Smooth muscle cell (in vitro differentiated cells): ENCODE results near the gene SLC6A17. TPM values are rescaled to one million over a fixed set of nuclear protein-coding genes. Genes with fewer than 3 reads are reported as not detected.

Source experiments
- DNase-seq: peaks from one replicate; lab custom pipeline; 2025; ENCODE audit not compliant: unreplicated experiment; lab: John Stamatoyannopoulos, UW
- H2AFZ ChIP-seq: fragments of 200-600 bp; sonication (generic); 2 replicates; pipeline ENCODE4 v1.6.0; 2016; ENCODE audit warnings: antibody characterized with exemption, low read depth, mild to moderate bottlenecking
- H3F3A ChIP-seq: fragments of 200-600 bp; sonication (generic); 2 replicates; pipeline ENCODE4 v1.6.0; 2017; ENCODE audit warnings: antibody characterized with exemption, low read depth
- H3K27ac ChIP-seq: fragments of 200-600 bp; sonication (generic); 2 replicates; pipeline ENCODE4 v1.5.1; 2016; ENCODE audit warnings: low read depth, mild to moderate bottlenecking
- H3K27me3 ChIP-seq: fragments of 200-600 bp; sonication (generic); 2 replicates; pipeline ENCODE4 v1.6.1; 2016; ENCODE audit warnings: low read depth, mild to moderate bottlenecking
- H3K36me3 ChIP-seq: fragments of 200-600 bp; sonication (generic); 2 replicates; pipeline ENCODE4 v1.5.1; 2016; ENCODE audit warnings: low read depth
- H3K4me1 ChIP-seq: fragments of 200-600 bp; sonication (generic); 2 replicates; pipeline ENCODE4 v1.5.1; 2016; ENCODE audit warnings: low read depth
- H3K4me2 ChIP-seq: fragments of 200-600 bp; sonication (generic); 2 replicates; pipeline ENCODE4 v1.6.0; 2016; ENCODE audit warnings: mild to moderate bottlenecking
- H3K4me3 ChIP-seq: fragments of 200-600 bp; sonication (generic); 2 replicates; pipeline ENCODE4 v1.5.1; 2016; ENCODE audit warnings: mild to moderate bottlenecking
- H3K79me2 ChIP-seq: fragments of 200-600 bp; sonication (generic); 2 replicates; pipeline ENCODE4 v1.6.0; 2016; ENCODE audit warnings: low read depth, mild to moderate bottlenecking
- H3K9ac ChIP-seq: fragments of 200-600 bp; sonication (generic); 2 replicates; pipeline ENCODE4 v1.6.0; 2016; ENCODE audit warnings: low read depth
- H3K9me3 ChIP-seq: fragments of 200-600 bp; sonication (generic); replicated peaks from 2 replicates; pipeline ENCODE4 v1.5.1; 2016; ENCODE audit warnings: low read depth
- H4K20me1 ChIP-seq: fragments of 200-600 bp; sonication (generic); 2 replicates; pipeline ENCODE4 v1.6.0; 2016; ENCODE audit warnings: low read depth
- CTCF ChIP-seq: fragments of 200-600 bp; sonication (generic); IDR thresholded peaks from 2 replicates; pipeline ENCODE4 v1.5.1; 2017; ENCODE audit warnings: borderline replicate concordance, mild to moderate bottlenecking, antibody characterized with exemption; ENCODE audit not compliant: insufficient read depth, poor library complexity, severe bottlenecking
- WGBS: methylation state at CpG from one replicate; pipeline ENCODE4 v1.1.7; 2016; ENCODE audit warnings: low lambda C conversion rate; 5-methylcytosine and 5-hydroxymethylcytosine counted together
- polyA plus RNA-seq: library from polyadenylated mRNA; unstranded; fragments of >200 nt; fragmentation: Nextera tagmentation; extraction: Ambion mirVana; gene quantifications from 2 replicates; pipeline ENCODE4 v1.2.1, GENCODE V29; 2016
- total RNA-seq: library from RNA; depleted of rRNA; stranded (reverse); fragments of >200 nt; gene quantifications from 2 replicates; pipeline ENCODE4 v1.2.3, GENCODE V29; 2014

Gene SLC6A17
- total and polyA plus RNA-seq, 2 experiments from 2014 or later, result 3.2 to 4.0 TPM

DNA sequence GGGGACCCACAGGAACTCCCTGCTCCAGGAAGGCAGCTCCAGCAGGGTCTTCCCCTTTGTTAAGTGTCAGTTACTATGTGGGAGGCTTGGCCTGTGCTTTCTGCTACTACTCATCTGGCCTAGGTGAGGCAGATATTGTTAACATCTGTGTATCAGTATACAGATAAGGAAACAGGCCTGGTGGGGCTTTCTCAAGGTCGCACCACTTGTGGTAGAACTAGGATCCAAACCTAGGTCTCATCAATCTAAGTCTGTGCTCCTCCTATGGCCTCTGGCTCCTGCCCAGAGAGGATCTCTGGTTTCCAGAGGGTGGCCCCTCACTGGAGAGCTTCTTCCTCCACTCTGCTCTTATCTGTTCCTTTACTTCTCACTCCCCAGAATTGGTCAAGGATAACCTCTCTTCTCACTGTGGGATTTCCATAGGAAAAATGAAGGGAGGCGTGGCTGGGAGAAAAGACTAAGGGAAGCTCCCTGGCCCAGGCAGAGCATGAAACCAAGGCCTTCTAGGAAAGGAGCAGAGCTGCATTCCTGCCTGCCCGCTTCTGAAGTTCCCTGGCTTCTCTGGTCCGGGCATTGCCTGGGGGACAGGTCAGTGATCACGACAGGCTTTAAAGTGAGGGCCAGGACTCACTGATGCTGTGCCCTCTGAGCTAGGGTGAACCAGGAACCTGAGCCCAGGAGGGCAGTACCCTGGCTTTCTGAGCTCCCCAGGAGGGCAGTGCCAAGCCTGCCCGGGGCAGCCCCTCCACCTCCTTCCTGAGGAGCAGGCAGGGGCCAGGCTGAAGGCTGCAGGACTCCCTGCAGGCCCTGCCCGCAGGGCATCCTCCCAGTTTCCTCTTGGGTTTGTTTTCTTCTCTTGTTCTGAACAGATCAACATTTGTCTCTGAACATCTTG lies 65.6 kb downstream of the SLC6A17 start:
- peaks cover 12% of the 10 kb centered on the region for H3K27me3 ChIP-seq

DNA sequence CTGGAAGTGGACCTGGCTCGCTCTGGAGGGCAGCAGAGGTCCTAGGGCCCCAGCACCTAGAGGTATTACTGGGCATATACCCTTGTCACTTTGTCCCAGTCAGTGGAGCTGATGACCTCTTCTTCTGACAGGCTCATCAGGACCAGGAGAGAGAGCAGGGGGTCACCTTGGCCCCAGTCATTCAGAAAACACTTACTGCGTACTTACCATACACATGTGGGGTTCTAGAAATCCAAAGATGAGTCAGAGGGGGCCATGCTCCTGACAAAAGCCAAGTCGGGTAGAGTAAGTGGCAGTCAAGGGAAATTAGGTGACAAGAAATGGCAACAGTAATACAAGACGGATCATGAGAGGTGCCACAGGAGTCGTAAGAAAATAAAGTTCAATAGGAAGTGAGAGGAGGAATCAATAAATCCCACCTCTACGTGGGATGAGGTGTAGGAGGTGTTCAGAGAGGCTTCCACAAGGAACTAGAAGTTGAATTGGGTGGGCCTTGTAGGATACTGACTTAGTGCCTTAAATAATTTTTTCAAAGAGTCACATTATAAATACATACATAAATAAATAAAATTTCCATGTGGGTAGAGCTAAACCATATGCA lies 66.7 kb downstream of the SLC6A17 start:
- Histone ChIP-seq H3K9ac (no peak overlapping the region), H3F3A (no peaks in the 10 kb centered on the region), H3K4me3 (no peak overlapping the region), H2AFZ (no peak overlapping the region), H3K79me2 (no peaks in the 10 kb centered on the region), H3K27ac (no peak overlapping the region), H4K20me1 (peaks cover 85% of the 10 kb centered on the region), H3K36me3 (no peaks in the 10 kb centered on the region), H3K9me3 (no peaks in the 10 kb centered on the region), H3K4me1 (peaks cover 10% of the 10 kb centered on the region), H3K4me2 (no peak overlapping the region), H3K27me3 (peaks cover 3% of the 10 kb centered on the region)
- DNase-seq, result no peak
- WGBS, result 90% methylated on average over 6 of the region's 6 CpGs
- TF ChIP-seq CTCF, result no peak

More for the DNA sequence above, 65.6 kb downstream of the SLC6A17 start:
- H3K4me2 ChIP-seq, result no peak overlapping the region
- no peaks in the 10 kb centered on the region for H3F3A ChIP-seq
- 89% methylated on average over 7 of the region's 7 CpGs for WGBS
- no peak overlapping the region for H3K9ac ChIP-seq
- peaks cover 19% of the 10 kb centered on the region for H3K4me1 ChIP-seq
- H3K27ac ChIP-seq, result no peak overlapping the region
- H3K79me2 ChIP-seq, result no peaks in the 10 kb centered on the region
- no peaks in the 10 kb centered on the region for H3K36me3 ChIP-seq
- H2AFZ ChIP-seq, result no peak overlapping the region
- no peak overlapping the region for H3K4me3 ChIP-seq
- TF ChIP-seq CTCF, result no peak
- no peaks in the 10 kb centered on the region for H3K9me3 ChIP-seq
- peaks cover 82% of the 10 kb centered on the region for H4K20me1 ChIP-seq
- no peak for DNase-seq

- TF ChIP-seq CTCF, result no peak
- no peak for DNase-seq
- WGBS, result 80% methylated on average over 5 of the region's 5 CpGs
Observed at GRCh38 chr1:110218137-110218536, 67.8 kb downstream of the SLC6A17 start.

More at GRCh38 chr1:110218137-110218536, 67.8 kb downstream of the SLC6A17 start:
- no peak overlapping the region for H2AFZ ChIP-seq
- no peaks in the 10 kb centered on the region for H3K79me2 ChIP-seq
- no peaks in the 10 kb centered on the region for H3K36me3 ChIP-seq
- no peak overlapping the region for H3K4me3 ChIP-seq
- no peaks in the 10 kb centered on the region for H3F3A ChIP-seq
- H3K9ac ChIP-seq, result no peak overlapping the region
- H3K27ac ChIP-seq, result no peak overlapping the region
- H3K9me3 ChIP-seq, result no peaks in the 10 kb centered on the region
- H3K4me1 ChIP-seq, result no peaks in the 10 kb centered on the region
- peaks cover 82% of the 10 kb centered on the region for H4K20me1 ChIP-seq
- no peak overlapping the region for H3K4me2 ChIP-seq
- no peaks in the 10 kb centered on the region for H3K27me3 ChIP-seq
